Fibroblast of lung (primary cell): ENCODE data around the gene AK8. TPM values are rescaled to one million over a fixed set of nuclear protein-coding genes. Genes with fewer than 3 reads are reported as not detected.

ENCODE experiments used
- DNase-seq, 2 donors: peaks; one replicate each; pipeline versions ENCODE4 v3.0.0 to v3.0.0-alpha.2; 2010; ENCODE audit warnings: low read depth in 2 of 2
- H2AFZ ChIP-seq: 2 replicates; pipeline ENCODE4 v1.5.1; 2012; ENCODE audit warnings: low read length, control low read depth, inconsistent platforms
- H3K27ac ChIP-seq: 2 replicates; pipeline ENCODE4 v1.5.1; 2011; ENCODE audit warnings: low read length, control low read depth; ENCODE audit not compliant: insufficient read depth
- H3K27me3 ChIP-seq: 2 replicates; pipeline ENCODE4 v1.5.1; 2011; ENCODE audit warnings: mild to moderate bottlenecking, low read length; ENCODE audit not compliant: control insufficient read depth, insufficient read depth
- H3K36me3 ChIP-seq: 2 replicates; pipeline ENCODE4 v1.5.1; 2011; ENCODE audit warnings: low read length; ENCODE audit not compliant: control insufficient read depth, insufficient read depth
- H3K4me1 ChIP-seq: 2 replicates; pipeline ENCODE4 v1.5.1; 2011; ENCODE audit warnings: low read length; ENCODE audit not compliant: control insufficient read depth, insufficient read depth; ENCODE audit errors: extremely low read depth
- H3K4me2 ChIP-seq: 2 replicates; pipeline ENCODE4 v1.5.1; 2011; ENCODE audit warnings: low read length, control low read depth; ENCODE audit not compliant: insufficient read depth; ENCODE audit errors: extremely low read depth
- H3K4me3 ChIP-seq, 4 experiments: fragments of 200-600 bp in 1 of 4; sonication (generic) in 1 of 4; replicated peaks in 1 of 4; 2 replicates each; pipeline ENCODE4 v1.5.1; 2011 to 2016; ENCODE audit warnings: low read length in 4 of 4, low read depth in 3 of 4, mild to moderate bottlenecking in 3 of 4, control low read depth in 2 of 4, inconsistent platforms in 1 of 4, mixed read lengths in 1 of 4; ENCODE audit not compliant: insufficient read depth in 1 of 4; ENCODE audit errors: control extremely low read depth in 1 of 4
- H3K79me2 ChIP-seq: 2 replicates; pipeline ENCODE4 v1.5.1; 2012; ENCODE audit warnings: mild to moderate bottlenecking, low read length, inconsistent platforms; ENCODE audit not compliant: control insufficient read depth, insufficient read depth
- H3K9ac ChIP-seq: 2 replicates; pipeline ENCODE4 v1.5.1; 2011; ENCODE audit warnings: mild to moderate bottlenecking, low read length, control low read depth; ENCODE audit not compliant: insufficient read depth
- H3K9me3 ChIP-seq: 2 replicates; pipeline ENCODE4 v1.5.1; 2012; ENCODE audit warnings: low read depth, low read length; ENCODE audit not compliant: control insufficient read depth, insufficient read depth
- H4K20me1 ChIP-seq: 2 replicates; pipeline ENCODE4 v1.5.1; 2011; ENCODE audit warnings: low read length; ENCODE audit not compliant: control insufficient read depth, insufficient read depth; ENCODE audit errors: extremely low read depth
- CTCF ChIP-seq, 2 donors: IDR thresholded peaks in 1 of 2; conservative IDR thresholded peaks in 1 of 2; 1 replicate in 1 of 2; 2 replicates in 1 of 2; pipeline ENCODE4 v1.5.1; 2011 to 2012; ENCODE audit warnings: low read length in 2 of 2, control low read depth in 1 of 2, inconsistent platforms in 1 of 2, low read depth in 1 of 2, mild to moderate bottlenecking in 1 of 2
- EZH2 ChIP-seq: IDR thresholded peaks from 2 replicates; pipeline ENCODE4 v1.5.1; 2012; ENCODE audit warnings: low read length, control low read depth, mild to moderate bottlenecking; ENCODE audit errors: missing control alignments
- polyA plus RNA-seq, 2 donors: library from polyadenylated mRNA; depleted of rRNA in 1 of 2; stranded (reverse) in 1 of 2; unstranded in 1 of 2; fragments of >200 nt; gene quantifications; 2 replicates each; pipeline ENCODE4 v1.2.1, GENCODE V29; 2011 to 2012; ENCODE audit warnings: missing spikeins in 1 of 2
- total RNA-seq: library from RNA; depleted of rRNA; stranded (reverse); fragments of >200 nt; gene quantifications from 2 replicates; pipeline ENCODE4 v1.2.1, GENCODE V29; 2014

Gene AK8
- total and polyA plus RNA-seq, 2 donors (not counting 1 experiment from before 2014, with no cell fraction given): 0.17 to 0.50 TPM

DNA sequence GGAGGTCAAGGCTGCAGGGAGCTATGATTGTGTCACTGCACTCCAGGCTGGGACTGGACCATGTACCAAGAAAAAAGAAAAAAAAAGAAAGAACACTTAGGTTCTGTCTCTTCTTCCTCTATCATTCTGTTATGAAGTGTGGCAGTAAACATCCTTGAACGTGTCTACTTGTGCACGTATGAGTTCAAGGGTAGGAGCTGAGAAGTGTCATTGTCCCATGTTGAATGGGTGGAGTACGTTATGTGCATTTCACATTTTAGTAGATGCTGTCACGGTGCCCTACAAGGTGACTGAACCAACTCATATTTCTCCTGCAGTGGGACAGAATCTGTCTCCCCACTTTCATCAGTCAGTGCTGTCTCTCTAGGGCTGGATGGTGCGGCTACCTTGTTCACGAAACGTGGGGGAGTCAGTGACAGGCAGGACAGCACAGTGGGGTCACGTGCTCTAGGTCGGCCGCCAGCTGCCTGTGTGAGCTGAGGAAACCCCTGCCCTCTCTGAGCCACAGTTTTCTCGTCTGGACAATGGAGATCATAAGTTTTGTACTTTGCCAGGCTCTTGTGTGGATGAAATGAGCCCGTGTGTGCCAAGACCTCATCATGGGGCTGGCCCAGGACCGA, 160.6 kb downstream of the AK8 start:
- no peak overlapping the region for H3K4me2 ChIP-seq
- H3K27ac ChIP-seq: no peak overlapping the region
- no peaks in the 10 kb centered on the region for H3K9me3 ChIP-seq
- no peak overlapping the region for H3K4me3 ChIP-seq
- H3K4me1 ChIP-seq: no peaks in the 10 kb centered on the region
- no peak overlapping the region for H3K9ac ChIP-seq
- H3K79me2 ChIP-seq: no peaks in the 10 kb centered on the region
- H3K36me3 ChIP-seq: no peaks in the 10 kb centered on the region
- DNase-seq: no peak
- H2AFZ ChIP-seq: no peak overlapping the region
- H4K20me1 ChIP-seq: no peaks in the 10 kb centered on the region
- TF ChIP-seq EZH2: no peak
- no peaks in the 10 kb centered on the region for H3K27me3 ChIP-seq

DNA sequence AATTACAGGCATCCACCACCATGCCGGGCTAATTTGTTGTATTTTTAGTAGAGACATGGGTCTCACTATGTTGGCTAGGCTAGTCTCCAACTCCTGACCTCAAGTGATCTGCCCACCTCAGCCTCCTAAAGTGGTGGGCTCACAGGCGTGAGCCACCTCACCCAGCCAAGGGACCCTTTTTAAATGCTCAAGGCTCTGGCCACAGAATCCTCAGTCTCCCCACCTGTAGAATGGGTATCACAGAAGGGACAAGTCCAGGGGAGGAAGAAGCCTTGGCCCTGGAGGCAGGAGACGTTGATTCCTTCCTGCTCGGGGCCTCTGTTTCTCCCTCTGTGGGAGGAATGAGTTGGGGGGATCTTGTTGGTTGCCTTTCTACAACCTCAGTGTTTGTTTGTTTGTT, 162.1 kb downstream of the AK8 start:
- Histone ChIP-seq H3K27ac (no peak overlapping the region), H3K27me3 (no peaks in the 10 kb centered on the region), H2AFZ (no peak overlapping the region), H3K4me2 (no peak overlapping the region), H3K79me2 (no peaks in the 10 kb centered on the region), H3K4me3 (no peak overlapping the region), H3K9me3 (no peaks in the 10 kb centered on the region), H3K9ac (no peak overlapping the region), H4K20me1 (no peaks in the 10 kb centered on the region), H3K36me3 (no peaks in the 10 kb centered on the region), H3K4me1 (no peaks in the 10 kb centered on the region)
- DNase-seq: no peak
- no peak for TF ChIP-seq CTCF (conservative IDR thresholded peaks at IDR 0.05 in 1 of 2, IDR thresholded peaks at IDR 0.05 in 1 of 2; ENCODE audit: low read depth in 1 of 2, low read length in 2 of 2)
- TF ChIP-seq EZH2: no peak

- no peak overlapping the region for H2AFZ ChIP-seq
- H4K20me1 ChIP-seq: no peaks in the 10 kb centered on the region
- H3K4me3 ChIP-seq: no peak overlapping the region
- H3K4me1 ChIP-seq: no peaks in the 10 kb centered on the region
- no peak for DNase-seq
- H3K79me2 ChIP-seq: no peaks in the 10 kb centered on the region
- no peaks in the 10 kb centered on the region for H3K27me3 ChIP-seq
- no peak overlapping the region for H3K9ac ChIP-seq
- H3K9me3 ChIP-seq: no peaks in the 10 kb centered on the region
- no peaks in the 10 kb centered on the region for H3K36me3 ChIP-seq
- H3K4me2 ChIP-seq: no peak overlapping the region
- H3K27ac ChIP-seq: no peak overlapping the region
- TF ChIP-seq EZH2 (no peak), CTCF (conservative IDR thresholded peaks at IDR 0.05 in 1 of 2, IDR thresholded peaks at IDR 0.05 in 1 of 2; ENCODE audit: low read depth in 1 of 2, low read length in 2 of 2) (no peak)
Measured at GRCh38 chr9:132712753-132713152, 165.3 kb downstream of the AK8 start.
